Spleen (tissue), 7 donors: Measurements from ENCODE around the gene INPP4B.

Source experiments
- CTCF ChIP-seq, 11 experiments: fragments of 200-600 bp in 7 of 11; fragments of 450-650 bp in 4 of 11; sonication (generic) in 4 of 11; IDR thresholded peaks in 8 of 11; conservative IDR thresholded peaks in 3 of 11; 1 replicate in 7 of 11; 2 replicates in 4 of 11; pipeline versions ENCODE4 v1.4.0 to v1.8.0; 2016 to 2021; ENCODE audit warnings: antibody characterized with exemption in 11 of 11, inconsistent platforms in 4 of 11, mild to moderate bottlenecking in 1 of 11
- POLR2A ChIP-seq, 3 donors: fragments of 450-650 bp; IDR thresholded peaks; one replicate each; pipeline ENCODE4 v1.5.1; 2017; ENCODE audit warnings: antibody characterized with exemption in 3 of 3, mild to moderate bottlenecking in 1 of 3
- donor health status: DM: no; HTN: no; CAD: no; lungs with moderate emphysema.
- donor health status: DM: no; HTN: no; CAD: no.
- donor health status: DM: no; HTN: no; CAD: no.

DNA sequence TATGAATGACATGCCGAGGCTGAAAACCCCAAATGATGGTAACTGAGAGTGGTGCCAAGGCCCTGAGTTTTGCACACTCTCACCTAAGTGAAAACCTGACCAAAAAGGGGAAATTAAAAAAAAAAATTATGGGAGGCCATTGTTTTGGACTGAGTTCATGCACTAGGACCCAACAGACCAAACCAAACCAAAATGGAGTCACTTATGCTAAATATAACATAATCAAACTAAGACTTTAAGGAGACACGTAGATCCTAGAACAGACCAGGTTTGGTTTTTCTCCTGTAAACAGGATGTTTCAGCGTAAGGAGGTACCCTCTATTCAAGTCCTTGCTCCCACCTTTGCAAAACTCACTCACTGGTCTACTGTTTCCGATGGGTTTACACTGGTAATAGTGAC, 453.0 kb downstream of the INPP4B start:
- no peak for TF ChIP-seq POLR2A (IDR thresholded peaks at IDR 0.05)
- TF ChIP-seq CTCF (IDR thresholded peaks at IDR 0.05 in 8 of 11, conservative IDR thresholded peaks at IDR 0.05 in 3 of 11), result no peak
